ENCODE measurements around the gene SETDB1. TPM values are rescaled to one million over a fixed set of nuclear protein-coding genes. Genes with fewer than 3 reads are reported as not detected.
"Not testable (repeated sequence)": the region's sequence is repeated elsewhere in the genome, so short reads cannot be mapped to it uniquely, and the experiment has no call there.

Gene SETDB1
- total RNA-seq (10 to 100 TPM; 39.4 to 40.4 TPM), total RNA-seq (39.7 to 106 (median 70.6) reads per million in 172 experiments)
- 33.4 TPM for polyA plus RNA-seq (2013, experiment 1 of 2)
- 43.4 TPM for polyA plus RNA-seq (2013, experiment 2 of 2)

DNA sequence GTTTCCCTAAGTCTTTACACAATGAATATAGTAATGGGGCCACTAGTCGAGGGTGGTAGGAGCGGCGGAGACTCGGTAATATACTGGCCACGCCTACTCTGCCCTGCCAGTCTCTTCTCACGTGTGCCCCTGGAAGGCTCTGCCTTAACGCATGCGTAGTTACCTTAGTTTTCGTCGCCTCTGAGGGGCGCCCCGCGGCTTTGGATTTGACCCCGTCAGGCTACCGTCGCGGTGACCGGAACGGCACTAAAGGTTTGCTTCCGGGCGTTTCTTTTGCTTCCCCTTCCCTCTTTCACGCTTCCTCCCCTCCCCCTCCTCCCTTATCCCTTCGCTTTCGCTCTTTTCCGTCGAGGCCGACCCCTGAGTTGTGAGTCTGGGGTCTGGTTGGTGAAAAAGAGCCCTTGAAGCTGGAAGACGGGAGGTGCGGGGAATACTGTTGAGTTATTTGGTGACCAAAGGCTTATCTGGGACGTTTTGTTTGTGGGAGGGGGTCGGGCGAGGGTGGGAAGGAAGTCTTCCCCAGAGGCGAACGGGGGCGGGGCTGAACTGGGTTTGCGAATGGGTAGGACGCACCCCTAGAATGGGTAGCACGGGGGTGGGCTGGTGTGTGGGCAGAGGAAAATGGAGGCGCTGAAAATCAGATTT, at the start of gene SETDB1:
TSS of gene SETDB1 (plus strand) at position 267 of the 645 bp plus-strand sequence. CDS start 1,352 bp downstream, outside the sequence.
- peaks cover 3 to 5% of the 10 kb centered on the region in 2 experiments for H3K9me3 ChIP-seq (ENCODE audit: control insufficient read depth in 1 of 2, insufficient read depth in 1 of 2, low read length in 2 of 2)
- peak within 1 kb of the TSS; percentile 92 for H3K27ac Mint-ChIP-seq
- H3K4me3 ChIP-seq (ENCODE audit: low read length), result peak within 1 kb of the TSS; percentile 89
- H3K4me1 ChIP-seq (ENCODE audit: insufficient read depth, low read length), result peaks cover 15% of the 10 kb centered on the region
- TF ChIP-seq CTCF (IDR thresholded peaks at IDR 0.05), result no peak
- peak; percentile 79 to 97 (median 88) for DNase-seq
- ChIA-PET CTCF (no interaction called here), POLR2A (interaction anchor here (0.7 to 1.8 kb wide), 8 partner anchors 48 to 563 kb away, joined by 3 to 6 read pairs (median 3); partner anchors contain the start of genes CTSS, GOLPH3L and RPRD2)
- H3K27me3 Mint-ChIP-seq, result no peaks in the 10 kb centered on the region
- H3K27me3 ChIP-seq (ENCODE audit: control insufficient read depth in 1 of 2, insufficient read depth in 2 of 2, low read length in 2 of 2), result no peaks in the 10 kb centered on the region
- intact Hi-C loops (cut with DNase I, micrococcal nuclease), result loop anchor here (2.0 to 10.0 kb wide), 3 partner anchors 229 to 561 kb away; partner anchors contain the start of genes GOLPH3L (in 1 of the 2) and RPRD2 (in 1 of the 2)
- peak within 1 kb of the TSS; percentile 94 for H3K4me3 Mint-ChIP-seq
- peaks cover 54% of the 10 kb centered on the region for H3K36me3 Mint-ChIP-seq (ENCODE audit: low read depth)
- H3K4me1 Mint-ChIP-seq (ENCODE audit: low read depth), result peaks cover 33% of the 10 kb centered on the region
- peak; percentile 93 for ATAC-seq (ENCODE audit: poor library complexity)
- H3K27ac ChIP-seq (ENCODE audit: low read depth in 1 of 2, low read length in 2 of 2), result peak within 1 kb of the TSS; percentile 86 to 88
- no peaks in the 10 kb centered on the region for H3K9me3 Mint-ChIP-seq
- peaks cover 34% of the 10 kb centered on the region for H3K36me3 ChIP-seq (ENCODE audit: insufficient read depth, low read length)

GRCh38 chr1:150878931-150879330, 47.2 kb upstream of the SETDB1 start:
- peaks cover 17% of the 10 kb centered on the region for H3K36me3 Mint-ChIP-seq (ENCODE audit: low read depth)
- ATAC-seq (ENCODE audit: poor library complexity); H3K4me3 ChIP-seq (ENCODE audit: low read length); H3K27me3 ChIP-seq (ENCODE audit: control insufficient read depth in 1 of 2, insufficient read depth in 2 of 2, low read length in 2 of 2); H3K27ac Mint-ChIP-seq; H3K9me3 ChIP-seq (ENCODE audit: control insufficient read depth in 1 of 2, insufficient read depth in 1 of 2, low read length in 2 of 2); H3K9me3 Mint-ChIP-seq; DNase-seq; POLR2A ChIA-PET; H3K4me3 Mint-ChIP-seq; H3K36me3 ChIP-seq (ENCODE audit: insufficient read depth, low read length); H3K27ac ChIP-seq (ENCODE audit: low read depth in 1 of 2, low read length in 2 of 2); H3K27me3 Mint-ChIP-seq: not testable (repeated sequence)
- CTCF ChIA-PET, result interaction anchor here (0.7 to 1.6 kb wide), 2 partner anchors 43 to 128 kb away, joined by 4 to 5 read pairs; partner anchors contain the start of gene MINDY1
- H3K4me1 ChIP-seq (ENCODE audit: insufficient read depth, low read length), result peaks cover 15% of the 10 kb centered on the region
- H3K4me1 Mint-ChIP-seq (ENCODE audit: low read depth), result peaks cover 29% of the 10 kb centered on the region
- intact Hi-C loops (cut with DNase I, micrococcal nuclease), result loop anchor here (5.0 to 10.0 kb wide), 4 partner anchors 37 to 594 kb away; partner anchors contain the start of genes CIART (in 1 of the 2), CTSS (in 1 of the 2), MINDY1 (in 1 of the 2) and PRUNE1 (in 1 of the 2)

DNA sequence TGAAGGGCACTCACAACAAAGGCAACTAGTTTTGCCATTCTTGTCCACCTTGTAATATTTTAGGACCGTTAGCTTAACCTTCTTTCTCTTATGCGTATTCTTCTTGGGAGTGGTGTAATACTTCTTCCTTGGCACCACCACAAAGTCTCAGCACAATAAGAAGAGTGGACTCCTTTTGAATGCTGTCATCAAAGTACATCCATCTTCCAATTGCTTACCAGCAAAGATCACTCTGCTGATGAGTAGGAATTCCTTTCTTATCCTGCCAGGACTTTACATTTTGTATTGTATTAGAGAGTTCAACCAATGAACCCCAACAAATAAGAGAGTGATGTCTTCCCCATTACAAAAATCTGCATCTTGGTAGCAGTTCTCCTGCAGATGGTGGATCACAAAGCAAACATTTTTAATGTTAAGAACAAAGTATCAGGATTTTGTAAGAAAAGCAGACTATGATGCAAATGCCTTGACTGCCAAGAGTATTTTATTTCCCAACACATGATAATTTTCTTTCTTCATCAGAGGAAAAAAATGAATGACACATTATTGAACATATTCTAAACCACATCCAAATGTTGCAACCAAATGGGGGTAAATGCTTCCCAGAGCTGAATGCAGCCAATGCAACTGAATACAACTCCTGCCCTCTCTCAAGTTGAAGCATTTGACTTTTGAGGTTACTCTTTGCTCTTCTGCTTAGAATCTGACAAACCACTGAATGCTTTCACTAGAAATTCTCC, 44.7 kb upstream of the SETDB1 start:
- ATAC-seq (ENCODE audit: poor library complexity) (no peak), DNase-seq (peak in 1 of 14 experiments; percentile 19)
- TF ChIP-seq CTCF (IDR thresholded peaks at IDR 0.05), result no peak
- Mint-ChIP-seq H3K4me3 (peak overlapping the region; percentile 31), H3K4me1 (ENCODE audit: low read depth) (peaks cover 8% of the 10 kb centered on the region), H3K9me3 (no peaks in the 10 kb centered on the region), H3K36me3 (ENCODE audit: low read depth) (peaks cover 4% of the 10 kb centered on the region), H3K27me3 (no peaks in the 10 kb centered on the region), H3K27ac (no peak overlapping the region)
- Histone ChIP-seq H3K9me3 (ENCODE audit: control insufficient read depth in 1 of 2, insufficient read depth in 1 of 2, low read length in 2 of 2) (no peaks in the 10 kb centered on the region), H3K36me3 (ENCODE audit: insufficient read depth, low read length) (no peaks in the 10 kb centered on the region), H3K27me3 (ENCODE audit: control insufficient read depth in 1 of 2, insufficient read depth in 2 of 2, low read length in 2 of 2) (no peaks in the 10 kb centered on the region), H3K27ac (ENCODE audit: low read depth in 1 of 2, low read length in 2 of 2) (no peak overlapping the region), H3K4me3 (ENCODE audit: low read length) (no peak overlapping the region), H3K4me1 (ENCODE audit: insufficient read depth, low read length) (peaks cover 11% of the 10 kb centered on the region)
- intact Hi-C loops (cut with DNase I, micrococcal nuclease), result no loop called here
- ChIA-PET POLR2A (no interaction called here), CTCF (no interaction called here)

DNA sequence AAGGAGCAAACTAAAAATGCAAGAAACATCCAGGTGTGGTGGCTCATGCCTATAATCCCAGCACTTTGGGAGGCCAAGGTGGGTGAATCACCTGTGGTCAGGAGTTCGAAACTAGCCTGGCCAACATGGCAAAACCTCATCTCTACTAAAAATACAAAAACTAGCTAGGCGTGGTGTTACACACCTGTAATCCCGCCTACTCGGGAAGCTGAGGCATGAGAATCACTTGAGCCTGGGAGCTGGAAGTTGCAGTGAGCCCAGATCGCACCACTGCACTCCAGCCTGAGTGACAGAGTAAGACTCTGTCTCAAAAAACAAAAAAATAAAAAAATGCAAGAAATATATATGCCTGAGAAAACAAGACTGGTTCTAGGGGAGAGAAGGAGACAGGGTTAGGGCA, 43.0 kb upstream of the SETDB1 start:
- H3K27ac Mint-ChIP-seq; H3K4me3 ChIP-seq (ENCODE audit: low read length); H3K36me3 ChIP-seq (ENCODE audit: insufficient read depth, low read length); H3K4me1 Mint-ChIP-seq (ENCODE audit: low read depth); H3K27me3 Mint-ChIP-seq; H3K27ac ChIP-seq (ENCODE audit: low read depth in 1 of 2, low read length in 2 of 2); H3K36me3 Mint-ChIP-seq (ENCODE audit: low read depth); H3K4me3 Mint-ChIP-seq; H3K27me3 ChIP-seq (ENCODE audit: control insufficient read depth in 1 of 2, insufficient read depth in 2 of 2, low read length in 2 of 2); DNase-seq; POLR2A ChIA-PET; H3K9me3 ChIP-seq (ENCODE audit: control insufficient read depth in 1 of 2, insufficient read depth in 1 of 2, low read length in 2 of 2); ATAC-seq (ENCODE audit: poor library complexity); intact Hi-C loops (cut with DNase I, micrococcal nuclease); H3K9me3 Mint-ChIP-seq; H3K4me1 ChIP-seq (ENCODE audit: insufficient read depth, low read length): not testable (repeated sequence)
- CTCF ChIA-PET, result interaction anchor here (0.9 to 1.0 kb wide), 2 partner anchors 11 to 25 kb away, joined by 3 read pairs; no protein-coding TSS in a partner anchor
